Duodenal mucosa (tissue), 2 donors: ENCODE measurements around the gene FRY.

ENCODE experiments used
- H3K27ac ChIP-seq: one replicate; pipeline ENCODE4 v1.7.0; 2013; ENCODE audit warnings: low read depth, low read length
- H3K27me3 ChIP-seq, 2 donors: one replicate each; pipeline ENCODE4 v1.7.0; 2013; ENCODE audit warnings: low read length in 2 of 2, control low read depth in 1 of 2; ENCODE audit not compliant: insufficient read depth in 2 of 2, control insufficient read depth in 1 of 2
- H3K36me3 ChIP-seq, 2 donors: one replicate each; pipeline ENCODE4 v1.7.0; 2013; ENCODE audit warnings: low read length in 2 of 2, control low read depth in 1 of 2; ENCODE audit not compliant: insufficient read depth in 2 of 2, control insufficient read depth in 1 of 2
- H3K4me1 ChIP-seq, 2 donors: one replicate each; pipeline ENCODE4 v1.7.0; 2013; ENCODE audit warnings: low read length in 2 of 2, control low read depth in 1 of 2; ENCODE audit not compliant: insufficient read depth in 2 of 2, control insufficient read depth in 1 of 2
- H3K4me3 ChIP-seq, 2 donors: one replicate each; pipeline ENCODE4 v1.7.0; 2013; ENCODE audit warnings: low read length in 2 of 2, low read depth in 1 of 2
- H3K9ac ChIP-seq, 2 donors: one replicate each; pipeline ENCODE4 v1.7.0; 2013; ENCODE audit warnings: low read length in 2 of 2, low read depth in 1 of 2
- H3K9me3 ChIP-seq, 2 donors: one replicate each; pipeline ENCODE4 v1.7.0; 2013; ENCODE audit warnings: low read length in 2 of 2, control low read depth in 1 of 2; ENCODE audit not compliant: control insufficient read depth in 1 of 2

The FRY gene

DNA sequence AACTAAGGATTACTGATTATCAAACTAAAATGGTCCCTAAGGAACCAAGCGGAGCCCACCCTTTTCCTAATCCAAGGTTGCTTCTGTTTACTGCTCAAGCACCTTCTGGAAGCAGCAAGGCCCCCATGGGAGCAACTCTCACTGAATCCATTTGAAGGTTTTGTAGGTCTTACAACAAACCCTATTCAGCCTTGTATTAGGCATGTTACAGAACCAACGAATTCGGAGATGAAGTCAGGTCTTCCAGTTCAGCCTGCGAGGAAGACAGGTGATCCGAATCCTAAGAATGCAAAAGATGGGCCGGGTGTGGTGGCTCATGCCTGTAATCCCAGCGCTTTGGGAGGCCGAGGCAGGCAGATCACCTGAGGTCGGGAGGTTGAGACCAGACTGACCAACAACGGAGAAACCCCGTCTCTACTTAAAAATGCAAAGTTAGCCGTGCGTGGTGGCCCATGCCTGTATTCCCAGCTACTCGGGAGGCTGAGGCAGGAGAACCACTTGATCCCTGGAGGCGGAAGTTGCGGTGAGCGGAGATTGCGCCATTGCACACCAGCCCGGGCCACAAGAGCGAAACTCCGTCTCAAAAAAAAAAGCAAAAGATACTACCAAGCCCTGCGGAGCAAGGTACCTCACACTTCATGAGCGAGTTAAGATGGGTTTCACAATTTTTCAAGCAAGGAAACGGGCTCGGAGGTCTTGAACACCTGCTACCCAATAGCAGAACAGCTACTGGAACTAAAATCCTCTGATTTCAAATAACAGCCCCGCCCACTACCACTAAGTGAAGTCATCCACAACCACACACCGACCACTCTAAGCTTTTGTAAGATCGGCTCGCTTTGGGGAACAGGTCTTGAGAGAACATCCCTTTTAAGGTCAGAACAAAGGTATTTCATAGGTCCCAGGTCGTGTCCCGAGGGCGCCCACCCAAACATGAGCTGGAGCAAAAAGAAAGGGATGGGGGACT lies 283.0 kb downstream of the FRY start:
- H3K9ac ChIP-seq: peak overlapping the region; percentile 94 to 95
- H3K27ac ChIP-seq: peak overlapping the region; percentile 95
- no peaks in the 10 kb centered on the region for H3K9me3 ChIP-seq
- no peaks in the 10 kb centered on the region for H3K27me3 ChIP-seq
- no peaks in the 10 kb centered on the region for H3K36me3 ChIP-seq
- H3K4me1 ChIP-seq: peaks cover 0 to 13% of the 10 kb centered on the region in 2 donors
- H3K4me3 ChIP-seq: peak overlapping the region; percentile 82 to 99

DNA sequence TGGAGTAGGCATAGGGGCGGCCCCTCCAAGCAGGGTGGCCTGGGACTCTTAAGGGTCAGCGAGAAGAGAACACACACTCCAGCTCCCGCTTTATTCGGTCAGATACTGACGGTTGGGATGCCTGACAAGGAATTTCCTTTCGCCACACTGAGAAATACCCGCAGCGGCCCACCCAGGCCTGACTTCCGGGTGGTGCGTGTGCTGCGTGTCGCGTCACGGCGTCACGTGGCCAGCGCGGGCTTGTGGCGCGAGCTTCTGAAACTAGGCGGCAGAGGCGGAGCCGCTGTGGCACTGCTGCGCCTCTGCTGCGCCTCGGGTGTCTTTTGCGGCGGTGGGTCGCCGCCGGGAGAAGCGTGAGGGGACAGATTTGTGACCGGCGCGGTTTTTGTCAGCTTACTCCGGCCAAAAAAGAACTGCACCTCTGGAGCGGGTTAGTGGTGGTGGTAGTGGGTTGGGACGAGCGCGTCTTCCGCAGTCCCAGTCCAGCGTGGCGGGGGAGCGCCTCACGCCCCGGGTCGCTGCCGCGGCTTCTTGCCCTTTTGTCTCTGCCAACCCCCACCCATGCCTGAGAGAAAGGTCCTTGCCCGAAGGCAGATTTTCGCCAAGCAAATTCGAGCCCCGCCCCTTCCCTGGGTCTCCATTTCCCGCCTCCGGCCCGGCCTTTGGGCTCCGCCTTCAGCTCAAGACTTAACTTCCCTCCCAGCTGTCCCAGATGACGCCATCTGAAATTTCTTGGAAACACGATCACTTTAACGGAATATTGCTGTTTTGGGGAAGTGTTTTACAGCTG lies 283.9 kb downstream of the FRY start, which contains the start of the genes BRCA2 and ZAR1L:
Gene BRCA2 (plus strand): TSS at position 271 of the 790 bp plus-strand sequence. CDS start 953 bp downstream, outside the sequence.
Gene ZAR1L (minus strand): TSS at position 126 of the 790 bp plus-strand sequence. CDS start 3,438 bp downstream, outside the sequence.
- Histone ChIP-seq H3K27ac (peak within 1 kb of the TSS; percentile 95), H3K4me1 (peaks cover 0 to 13% of the 10 kb centered on the region in 2 donors), H3K9ac (peak within 1 kb of the TSS; percentile 94 to 95), H3K4me3 (peak within 1 kb of the TSS; percentile 82 to 99), H3K36me3 (peaks cover 0 to 3% of the 10 kb centered on the region in 2 donors), H3K9me3 (no peaks in the 10 kb centered on the region), H3K27me3 (no peaks in the 10 kb centered on the region)

DNA sequence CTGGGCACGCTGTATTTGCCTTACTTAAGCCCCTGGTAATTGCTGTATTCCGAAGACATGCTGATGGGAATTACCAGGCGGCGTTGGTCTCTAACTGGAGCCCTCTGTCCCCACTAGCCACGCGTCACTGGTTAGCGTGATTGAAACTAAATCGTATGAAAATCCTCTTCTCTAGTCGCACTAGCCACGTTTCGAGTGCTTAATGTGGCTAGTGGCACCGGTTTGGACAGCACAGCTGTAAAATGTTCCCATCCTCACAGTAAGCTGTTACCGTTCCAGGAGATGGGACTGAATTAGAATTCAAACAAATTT lies 284.4 kb downstream of the FRY start:
- peak overlapping the region; percentile 82 to 99 for H3K4me3 ChIP-seq
- H3K9ac ChIP-seq: peak overlapping the region; percentile 94 to 95
- H3K9me3 ChIP-seq: no peaks in the 10 kb centered on the region
- H3K4me1 ChIP-seq: peaks cover 0 to 13% of the 10 kb centered on the region in 2 donors
- H3K36me3 ChIP-seq: peaks cover 0 to 3% of the 10 kb centered on the region in 2 donors
- H3K27me3 ChIP-seq: no peaks in the 10 kb centered on the region
- peak overlapping the region; percentile 22 for H3K27ac ChIP-seq

- no peaks in the 10 kb centered on the region for H3K27me3 ChIP-seq
- H3K36me3 ChIP-seq: peaks cover 0 to 3% of the 10 kb centered on the region in 2 donors
- peak overlapping the region; percentile 82 to 99 for H3K4me3 ChIP-seq
- H3K9me3 ChIP-seq: no peaks in the 10 kb centered on the region
- H3K9ac ChIP-seq: peak overlapping the region; percentile 94 to 95
- peaks cover 0 to 13% of the 10 kb centered on the region in 2 donors for H3K4me1 ChIP-seq
- H3K27ac ChIP-seq: peak overlapping the region; percentile 22
Observed at GRCh38 chr13:32316501-32316900, 284.9 kb downstream of the FRY start.

- no peaks in the 10 kb centered on the region for H3K27me3 ChIP-seq
- peaks cover 0 to 13% of the 10 kb centered on the region in 2 donors for H3K4me1 ChIP-seq
- H3K27ac ChIP-seq: no peak overlapping the region
- no peaks in the 10 kb centered on the region for H3K9me3 ChIP-seq
- H3K4me3 ChIP-seq: no peak overlapping the region
- peaks cover 0 to 3% of the 10 kb centered on the region in 2 donors for H3K36me3 ChIP-seq
- no peak overlapping the region for H3K9ac ChIP-seq
Observed at GRCh38 chr13:32317716-32318465, 286.3 kb downstream of the FRY start.

DNA sequence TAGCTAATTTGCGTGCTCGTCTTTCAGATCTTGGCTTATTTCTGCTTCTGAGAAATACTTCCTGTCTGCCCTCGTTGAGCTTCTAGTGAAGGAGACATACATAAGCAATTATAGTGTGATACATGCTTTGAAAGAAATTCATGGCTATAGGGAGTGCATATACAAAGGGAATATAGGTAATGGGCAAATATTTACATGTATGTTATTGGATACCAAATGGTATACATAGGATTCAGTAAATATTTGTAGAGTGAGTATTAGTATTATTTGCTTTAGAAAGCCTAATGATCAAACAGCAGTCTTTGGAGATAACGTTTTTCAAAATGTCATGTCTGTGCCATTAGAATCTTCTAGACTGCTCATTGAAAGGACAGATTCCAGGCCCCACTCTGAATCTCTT lies 289.0 kb downstream of the FRY start:
- H3K4me1 ChIP-seq: peaks cover 0 to 8% of the 10 kb centered on the region in 2 donors
- no peak overlapping the region for H3K27ac ChIP-seq
- no peak overlapping the region for H3K4me3 ChIP-seq
- no peaks in the 10 kb centered on the region for H3K27me3 ChIP-seq
- H3K9me3 ChIP-seq: no peaks in the 10 kb centered on the region
- H3K9ac ChIP-seq: no peak overlapping the region
- peaks cover 0 to 3% of the 10 kb centered on the region in 2 donors for H3K36me3 ChIP-seq

- Histone ChIP-seq H3K27ac (no peak overlapping the region), H3K9ac (no peak overlapping the region), H3K9me3 (no peaks in the 10 kb centered on the region), H3K4me3 (no peak overlapping the region), H3K27me3 (no peaks in the 10 kb centered on the region), H3K36me3 (peaks cover 0 to 3% of the 10 kb centered on the region in 2 donors), H3K4me1 (no peaks in the 10 kb centered on the region)
Observed at GRCh38 chr13:32323912-32324311, 292.3 kb downstream of the FRY start.

GRCh38 chr13:32330441-32330840 lies 298.9 kb downstream of the FRY start:
- Histone ChIP-seq H3K36me3 (peaks cover 0 to 3% of the 10 kb centered on the region in 2 donors), H3K9me3 (no peaks in the 10 kb centered on the region), H3K4me1 (no peaks in the 10 kb centered on the region), H3K27me3 (no peaks in the 10 kb centered on the region), H3K4me3 (no peak overlapping the region), H3K27ac (no peak overlapping the region), H3K9ac (no peak overlapping the region)

DNA sequence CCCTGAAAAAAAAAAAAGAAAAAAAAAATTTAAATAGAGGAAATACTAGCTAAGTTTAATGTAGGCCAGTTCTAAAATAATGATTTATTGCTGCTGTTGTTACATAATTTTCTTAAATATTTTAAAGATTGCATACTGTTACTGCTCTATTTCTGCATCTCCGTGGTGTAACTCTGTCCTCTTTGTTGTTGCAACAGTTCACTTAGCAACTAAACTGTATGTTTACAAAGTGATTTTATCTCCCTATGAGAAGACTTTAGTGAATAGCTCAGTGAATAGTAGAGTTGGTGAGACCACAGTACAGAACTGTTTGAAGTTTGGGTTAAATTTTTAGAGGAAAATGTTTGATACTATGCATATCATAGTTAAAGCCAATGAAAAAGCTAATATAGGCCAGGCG lies 303.1 kb downstream of the FRY start:
- no peaks in the 10 kb centered on the region for H3K9me3 ChIP-seq
- peaks cover 0 to 3% of the 10 kb centered on the region in 2 donors for H3K36me3 ChIP-seq
- H3K4me1 ChIP-seq: no peaks in the 10 kb centered on the region
- H3K9ac ChIP-seq: no peak overlapping the region
- no peak overlapping the region for H3K4me3 ChIP-seq
- no peaks in the 10 kb centered on the region for H3K27me3 ChIP-seq
- H3K27ac ChIP-seq: no peak overlapping the region
